Measurements from ENCODE around the gene NATD1.

The NATD1 gene

GRCh38 chr17:21189361-21189760, 63.8 kb downstream of the NATD1 start:
- no peak for DNase-seq
